ENCODE measurements around the gene EPS8. TPM values are rescaled to one million over a fixed set of nuclear protein-coding genes. Genes with fewer than 3 reads are reported as not detected.

Gene EPS8
- total RNA-seq, 1 experiment from 2014 or later, result 13.9 TPM

DNA sequence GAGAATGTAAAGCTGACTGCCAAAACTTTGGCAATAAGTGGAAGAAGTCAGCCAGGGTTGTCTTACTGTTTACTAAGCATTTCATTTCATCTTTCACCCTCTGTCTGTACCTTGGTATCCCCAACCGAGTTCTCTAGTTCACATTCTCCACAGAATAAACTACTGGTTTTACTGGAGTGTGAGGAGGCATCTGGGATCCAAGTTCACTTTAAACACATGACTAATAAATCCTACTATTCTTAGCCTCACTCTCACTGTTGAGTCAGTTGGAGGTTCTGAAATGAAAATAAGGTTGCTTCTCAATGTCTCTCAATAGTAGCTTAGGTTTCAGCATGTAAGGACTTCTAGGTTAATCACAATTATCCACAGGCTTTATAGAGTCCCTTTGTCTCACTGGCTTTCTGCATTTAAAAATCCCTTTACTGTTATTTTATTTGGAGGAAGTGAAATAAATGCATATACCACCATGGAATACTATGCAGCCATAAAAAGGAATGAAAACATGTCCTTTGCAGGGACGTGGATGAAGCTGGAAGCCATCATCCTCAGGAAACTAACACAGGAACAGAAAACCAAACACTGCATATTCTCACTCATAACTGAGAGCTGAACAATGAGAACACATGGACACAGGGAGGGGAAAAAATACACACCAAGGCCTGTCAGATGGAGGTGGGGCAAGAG lies 95.8 kb downstream of the EPS8 start:
- no TSS peak for BruUV-seq (replicated peaks)
- TF ChIP-seq, protein P1, sequence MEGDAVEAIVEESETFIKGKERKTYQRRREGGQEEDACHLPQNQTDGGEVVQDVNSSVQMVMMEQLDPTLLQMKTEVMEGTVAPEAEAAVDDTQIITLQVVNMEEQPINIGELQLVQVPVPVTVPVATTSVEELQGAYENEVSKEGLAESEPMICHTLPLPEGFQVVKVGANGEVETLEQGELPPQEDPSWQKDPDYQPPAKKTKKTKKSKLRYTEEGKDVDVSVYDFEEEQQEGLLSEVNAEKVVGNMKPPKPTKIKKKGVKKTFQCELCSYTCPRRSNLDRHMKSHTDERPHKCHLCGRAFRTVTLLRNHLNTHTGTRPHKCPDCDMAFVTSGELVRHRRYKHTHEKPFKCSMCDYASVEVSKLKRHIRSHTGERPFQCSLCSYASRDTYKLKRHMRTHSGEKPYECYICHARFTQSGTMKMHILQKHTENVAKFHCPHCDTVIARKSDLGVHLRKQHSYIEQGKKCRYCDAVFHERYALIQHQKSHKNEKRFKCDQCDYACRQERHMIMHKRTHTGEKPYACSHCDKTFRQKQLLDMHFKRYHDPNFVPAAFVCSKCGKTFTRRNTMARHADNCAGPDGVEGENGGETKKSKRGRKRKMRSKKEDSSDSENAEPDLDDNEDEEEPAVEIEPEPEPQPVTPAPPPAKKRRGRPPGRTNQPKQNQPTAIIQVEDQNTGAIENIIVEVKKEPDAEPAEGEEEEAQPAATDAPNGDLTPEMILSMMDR (IDR thresholded peaks at IDR 0.05; ENCODE audit: insufficient read depth in 1 of 2, low read depth in 1 of 2, low read length in 1 of 2, severe bottlenecking in 1 of 2, unreplicated experiment in 1 of 2), result no peak
- no peaks in the 10 kb centered on the region for H3K36me3 Mint-ChIP-seq (ENCODE audit: insufficient read depth, unreplicated experiment)
- DNase-seq, result no peak
- H3K4me1 Mint-ChIP-seq (ENCODE audit: low read depth, unreplicated experiment), result peaks cover 8% of the 10 kb centered on the region
- Histone ChIP-seq H3K4me1 (peaks cover 14% of the 10 kb centered on the region; the same call in 1 of the 2 replicates), H3K27me3 (replicated peaks; ENCODE audit: control insufficient read depth, insufficient read depth, low read length) (no peaks in the 10 kb centered on the region), H3K4me3 (ENCODE audit: low read depth, low read length) (no peak overlapping the region), H3K9me3 (no peaks in the 10 kb centered on the region), H3K36me3 (ENCODE audit: control insufficient read depth, insufficient read depth, low read length) (no peaks in the 10 kb centered on the region)
- intact Hi-C loops (cut with micrococcal nuclease; ENCODE audit: unreplicated experiment), result no loop called here
- H3K9me3 Mint-ChIP-seq (ENCODE audit: unreplicated experiment), result no peaks in the 10 kb centered on the region
- H3K4me3 Mint-ChIP-seq (ENCODE audit: unreplicated experiment), result no peak overlapping the region
- no peak overlapping the region for H3K27ac Mint-ChIP-seq (ENCODE audit: unreplicated experiment)
- H3K27me3 Mint-ChIP-seq (ENCODE audit: insufficient read depth, unreplicated experiment), result no peaks in the 10 kb centered on the region
- ChIA-PET POLR2A (no interaction called here), CTCF (no interaction called here)

DNA sequence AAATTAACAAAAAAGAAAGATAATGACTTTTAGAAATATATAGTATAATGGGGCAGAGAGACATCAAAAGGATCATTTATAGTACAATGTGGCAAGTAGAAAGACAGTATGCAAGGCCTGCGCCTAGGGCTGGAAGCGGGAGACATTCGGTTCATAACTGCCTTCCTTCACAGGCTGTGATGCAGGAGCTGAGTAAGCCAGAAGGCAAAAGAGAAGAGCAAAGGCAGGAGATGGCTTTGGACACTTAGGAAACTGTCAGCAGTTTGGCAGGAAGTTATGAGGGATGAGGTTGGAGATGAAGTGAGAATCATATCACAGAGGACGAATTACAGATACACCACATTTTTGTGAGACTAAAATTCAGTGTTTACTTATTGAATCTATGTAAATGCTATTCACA lies 97.8 kb downstream of the EPS8 start:
- Mint-ChIP-seq H3K4me3 (ENCODE audit: unreplicated experiment) (no peak overlapping the region), H3K27ac (ENCODE audit: unreplicated experiment) (no peak overlapping the region), H3K9me3 (ENCODE audit: unreplicated experiment) (no peaks in the 10 kb centered on the region), H3K4me1 (ENCODE audit: low read depth, unreplicated experiment) (peaks cover 8% of the 10 kb centered on the region), H3K36me3 (ENCODE audit: insufficient read depth, unreplicated experiment) (no peaks in the 10 kb centered on the region), H3K27me3 (ENCODE audit: insufficient read depth, unreplicated experiment) (no peaks in the 10 kb centered on the region)
- POLR2A ChIA-PET, result no interaction called here
- H3K4me1 ChIP-seq, result peaks cover 14% of the 10 kb centered on the region; the same call in 1 of the 2 replicates
- intact Hi-C loops (cut with micrococcal nuclease; ENCODE audit: unreplicated experiment), result no loop called here
- no TSS peak for BruUV-seq (replicated peaks)
- no peak for DNase-seq
- no peaks in the 10 kb centered on the region for H3K9me3 ChIP-seq
- CTCF ChIA-PET, result no interaction called here
- TF ChIP-seq, protein P1 (IDR thresholded peaks at IDR 0.05; ENCODE audit: insufficient read depth in 1 of 2, low read depth in 1 of 2, low read length in 1 of 2, severe bottlenecking in 1 of 2, unreplicated experiment in 1 of 2), result no peak
- H3K36me3 ChIP-seq (ENCODE audit: control insufficient read depth, insufficient read depth, low read length), result no peaks in the 10 kb centered on the region
- H3K4me3 ChIP-seq (ENCODE audit: low read depth, low read length), result no peak overlapping the region
- H3K27me3 ChIP-seq (replicated peaks; ENCODE audit: control insufficient read depth, insufficient read depth, low read length), result no peaks in the 10 kb centered on the region

DNA sequence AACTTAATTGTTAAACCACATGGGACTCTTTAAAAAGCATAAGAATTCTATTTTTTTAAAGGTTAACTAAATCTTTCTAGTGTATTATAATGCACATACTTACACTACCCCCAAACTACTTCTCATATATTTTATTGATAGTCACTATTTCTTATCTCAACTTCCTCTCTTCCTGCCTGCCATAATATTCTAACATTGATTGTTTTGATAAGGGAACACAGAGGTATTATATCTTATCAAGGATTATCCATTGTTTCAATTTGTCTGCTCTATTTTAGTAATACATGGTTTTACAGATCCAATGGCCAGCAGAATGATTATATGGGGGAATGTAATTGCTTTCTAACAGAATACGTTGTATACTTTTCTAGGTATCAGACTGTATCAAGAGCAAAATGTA lies 98.9 kb downstream of the EPS8 start:
- H3K4me3 ChIP-seq (ENCODE audit: low read depth, low read length), result no peak overlapping the region
- POLR2A ChIA-PET, result no interaction called here
- intact Hi-C loops (cut with micrococcal nuclease; ENCODE audit: unreplicated experiment), result no loop called here

More for the DNA sequence above, 98.9 kb downstream of the EPS8 start:
- no peak overlapping the region for H3K4me3 Mint-ChIP-seq (ENCODE audit: unreplicated experiment)
- no peaks in the 10 kb centered on the region for H3K36me3 Mint-ChIP-seq (ENCODE audit: insufficient read depth, unreplicated experiment)
- no peaks in the 10 kb centered on the region for H3K27me3 Mint-ChIP-seq (ENCODE audit: insufficient read depth, unreplicated experiment)
- peaks cover 8% of the 10 kb centered on the region for H3K4me1 Mint-ChIP-seq (ENCODE audit: low read depth, unreplicated experiment)
- no peaks in the 10 kb centered on the region for H3K9me3 Mint-ChIP-seq (ENCODE audit: unreplicated experiment)
- H3K27me3 ChIP-seq (replicated peaks; ENCODE audit: control insufficient read depth, insufficient read depth, low read length), result no peaks in the 10 kb centered on the region
- H3K27ac Mint-ChIP-seq (ENCODE audit: unreplicated experiment), result no peak overlapping the region
- H3K9me3 ChIP-seq, result no peaks in the 10 kb centered on the region
- BruUV-seq (replicated peaks), result no TSS peak
- TF ChIP-seq, protein P1 (IDR thresholded peaks at IDR 0.05; ENCODE audit: insufficient read depth in 1 of 2, low read depth in 1 of 2, low read length in 1 of 2, severe bottlenecking in 1 of 2, unreplicated experiment in 1 of 2), result no peak
- CTCF ChIA-PET, result no interaction called here
- no peaks in the 10 kb centered on the region for H3K36me3 ChIP-seq (ENCODE audit: control insufficient read depth, insufficient read depth, low read length)
- DNase-seq, result no peak
- H3K4me1 ChIP-seq, result peaks cover 14% of the 10 kb centered on the region; the same call in 1 of the 2 replicates

Data from Caco-2 (cell line).